Chondrocyte (in vitro differentiated cells): ENCODE measurements around the gene C5orf58. TPM values are rescaled to one million over a fixed set of nuclear protein-coding genes. Genes with fewer than 3 reads are reported as not detected.

Experiments
- DNase-seq: peaks from one replicate; pipeline ENCODE4 v3.0.0; 2021; ENCODE audit warnings: mixed read lengths, low spot score
- H3K27ac Mint-ChIP-seq: one replicate; pipeline ENCODE4 v1.8.0; 2021; ENCODE audit warnings: mild to moderate bottlenecking, moderate library complexity, mixed read lengths; ENCODE audit not compliant: unreplicated experiment
- H3K27me3 Mint-ChIP-seq: 2 replicates; pipeline ENCODE4 v1.8.0; 2021; ENCODE audit warnings: low read depth, mixed read lengths
- H3K36me3 Mint-ChIP-seq: 2 replicates; pipeline ENCODE4 v1.8.0; 2021; ENCODE audit warnings: low read depth, mixed read lengths
- H3K4me1 Mint-ChIP-seq: 2 replicates; pipeline ENCODE4 v1.8.0; 2021; ENCODE audit warnings: low read depth, mild to moderate bottlenecking, mixed read lengths
- H3K4me3 Mint-ChIP-seq: one replicate; pipeline ENCODE4 v1.8.0; 2021; ENCODE audit warnings: mild to moderate bottlenecking, moderate library complexity, mixed read lengths; ENCODE audit not compliant: unreplicated experiment
- H3K9me3 Mint-ChIP-seq: 2 replicates; pipeline ENCODE4 v1.8.0; 2021; ENCODE audit warnings: low read depth, mixed read lengths
- long read RNA-seq: library from polyadenylated mRNA; stranded (forward); transcript quantifications from one replicate; pipeline ENCODE4 v2.0.0, GENCODE V29; 2021
- total RNA-seq: library from RNA; stranded (reverse); gene quantifications from 3 replicates; pipeline ENCODE4 v1.2.1, GENCODE V29; 2021
- TF ChIP-seq, protein P1 (sequence below): fragments of 200-600 bp; sonication (generic); IDR thresholded peaks from 2 replicates; pipeline ENCODE4 v1.5.0; 2021; ENCODE audit warnings: antibody characterized with exemption, mild to moderate bottlenecking, moderate library complexity

The C5orf58 gene, protein sequence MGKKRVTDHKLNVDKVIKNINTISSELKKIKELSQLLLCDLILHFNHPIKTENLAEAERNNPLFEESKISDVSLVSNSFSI
- not detected in 3 replicates for total RNA-seq
- long read RNA-seq = 0 reads

GRCh38 chr5:170232786-170233185 lies at the start of gene C5orf58:
TSS of gene C5orf58 (plus strand) at chr5:170232985. CDS start at chr5:170234977, 1,992 bp downstream.
- TF ChIP-seq, protein P1, sequence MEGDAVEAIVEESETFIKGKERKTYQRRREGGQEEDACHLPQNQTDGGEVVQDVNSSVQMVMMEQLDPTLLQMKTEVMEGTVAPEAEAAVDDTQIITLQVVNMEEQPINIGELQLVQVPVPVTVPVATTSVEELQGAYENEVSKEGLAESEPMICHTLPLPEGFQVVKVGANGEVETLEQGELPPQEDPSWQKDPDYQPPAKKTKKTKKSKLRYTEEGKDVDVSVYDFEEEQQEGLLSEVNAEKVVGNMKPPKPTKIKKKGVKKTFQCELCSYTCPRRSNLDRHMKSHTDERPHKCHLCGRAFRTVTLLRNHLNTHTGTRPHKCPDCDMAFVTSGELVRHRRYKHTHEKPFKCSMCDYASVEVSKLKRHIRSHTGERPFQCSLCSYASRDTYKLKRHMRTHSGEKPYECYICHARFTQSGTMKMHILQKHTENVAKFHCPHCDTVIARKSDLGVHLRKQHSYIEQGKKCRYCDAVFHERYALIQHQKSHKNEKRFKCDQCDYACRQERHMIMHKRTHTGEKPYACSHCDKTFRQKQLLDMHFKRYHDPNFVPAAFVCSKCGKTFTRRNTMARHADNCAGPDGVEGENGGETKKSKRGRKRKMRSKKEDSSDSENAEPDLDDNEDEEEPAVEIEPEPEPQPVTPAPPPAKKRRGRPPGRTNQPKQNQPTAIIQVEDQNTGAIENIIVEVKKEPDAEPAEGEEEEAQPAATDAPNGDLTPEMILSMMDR = no peak
- H3K36me3 Mint-ChIP-seq = no peaks in the 10 kb centered on the region
- DNase-seq = peak; percentile 91
- peaks cover 18% of the 10 kb centered on the region for H3K27me3 Mint-ChIP-seq
- no peaks in the 10 kb centered on the region for H3K9me3 Mint-ChIP-seq
- no peak within 1 kb of the TSS for H3K27ac Mint-ChIP-seq
- H3K4me3 Mint-ChIP-seq = no peak within 1 kb of the TSS
- H3K4me1 Mint-ChIP-seq = no peaks in the 10 kb centered on the region

- Mint-ChIP-seq H3K9me3 (no peaks in the 10 kb centered on the region), H3K4me1 (peaks cover 2% of the 10 kb centered on the region), H3K36me3 (no peaks in the 10 kb centered on the region), H3K27ac (no peak overlapping the region), H3K27me3 (peaks cover 10% of the 10 kb centered on the region), H3K4me3 (no peak overlapping the region)
- no peak for DNase-seq
- TF ChIP-seq, protein P1 = peak; percentile 95
These were observed 48.7 kb upstream of the C5orf58 start for GRCh38 chr5:170183816-170184687.

GRCh38 chr5:170184737-170185136 lies 48.0 kb upstream of the C5orf58 start:
- Mint-ChIP-seq H3K36me3 (no peaks in the 10 kb centered on the region), H3K4me1 (peaks cover 2% of the 10 kb centered on the region), H3K27me3 (peaks cover 13% of the 10 kb centered on the region), H3K9me3 (peaks cover 6% of the 10 kb centered on the region), H3K27ac (no peak overlapping the region), H3K4me3 (no peak overlapping the region)
- TF ChIP-seq, protein P1 = no peak
- DNase-seq = no peak

- H3K27me3 Mint-ChIP-seq = peaks cover 22% of the 10 kb centered on the region
- TF ChIP-seq, protein P1 = no peak
- no peak for DNase-seq
- peaks cover 7% of the 10 kb centered on the region for H3K9me3 Mint-ChIP-seq
- no peaks in the 10 kb centered on the region for H3K36me3 Mint-ChIP-seq
- H3K4me3 Mint-ChIP-seq = no peak overlapping the region
- no peak overlapping the region for H3K27ac Mint-ChIP-seq
- peaks cover 2% of the 10 kb centered on the region for H3K4me1 Mint-ChIP-seq
These were observed 46.6 kb upstream of the C5orf58 start for GRCh38 chr5:170186156-170186555.

- DNase-seq = no peak
- Mint-ChIP-seq H3K27ac (no peak overlapping the region), H3K36me3 (no peaks in the 10 kb centered on the region), H3K4me1 (peaks cover 2% of the 10 kb centered on the region), H3K4me3 (no peak overlapping the region), H3K27me3 (peaks cover 19% of the 10 kb centered on the region), H3K9me3 (peaks cover 7% of the 10 kb centered on the region)
- TF ChIP-seq, protein P1 = no peak
These were observed 45.9 kb upstream of the C5orf58 start for GRCh38 chr5:170186856-170187255.
